ENCODE measurements around the gene CORO1C. TPM values are rescaled to one million over a fixed set of nuclear protein-coding genes. Genes with fewer than 3 reads are reported as not detected.

The CORO1C gene
- total RNA-seq, 6 experiments from 2014 or later: 36.6 to 100 (median 57.5) TPM

- Histone ChIP-seq H3K27ac (no peak overlapping the region), H3K9me3 (no peaks in the 10 kb centered on the region), H3K36me3 (no peaks in the 10 kb centered on the region), H3K4me3 (no peak overlapping the region), H3K27me3 (no peaks in the 10 kb centered on the region), H3K4me1 (no peaks in the 10 kb centered on the region)
- intact Hi-C loops (cut with DNase I): no loop called here
- TF ChIP-seq CTCF (IDR thresholded peaks at IDR 0.05): no peak
- TF ChIP-seq POLR2A (IDR thresholded peaks at IDR 0.05): no peak
- ATAC-seq (no peak), DNase-seq (no peak)
- 88% methylated on average over 7 of the region's 9 CpGs for WGBS (ENCODE audit: insufficient coverage, low coverage, low lambda C conversion rate, missing lambda C conversion rate)
Measured at GRCh38 chr12:108602209-108602705, 129.1 kb downstream of the CORO1C start.

- WGBS (ENCODE audit: insufficient coverage, low coverage, low lambda C conversion rate, missing lambda C conversion rate): 55% methylated on average over 3 of the region's 4 CpGs
- no peak for TF ChIP-seq CTCF (IDR thresholded peaks at IDR 0.05)
- TF ChIP-seq POLR2A (IDR thresholded peaks at IDR 0.05): no peak
- Histone ChIP-seq H3K4me3 (no peak overlapping the region), H3K27me3 (no peaks in the 10 kb centered on the region), H3K36me3 (no peaks in the 10 kb centered on the region), H3K4me1 (no peaks in the 10 kb centered on the region), H3K27ac (no peak overlapping the region), H3K9me3 (no peaks in the 10 kb centered on the region)
- DNase-seq (no peak), ATAC-seq (no peak)
- intact Hi-C loops (cut with DNase I): no loop called here
Measured at GRCh38 chr12:108600702-108601007, 130.7 kb downstream of the CORO1C start.

- no peak for TF ChIP-seq CTCF (IDR thresholded peaks at IDR 0.05)
- TF ChIP-seq POLR2A (IDR thresholded peaks at IDR 0.05): no peak
- 73% methylated on average over 9 of the region's 10 CpGs for WGBS (ENCODE audit: insufficient coverage, low coverage, low lambda C conversion rate, missing lambda C conversion rate)
- Histone ChIP-seq H3K27ac (no peak overlapping the region), H3K4me1 (no peaks in the 10 kb centered on the region), H3K36me3 (no peaks in the 10 kb centered on the region), H3K9me3 (no peaks in the 10 kb centered on the region), H3K4me3 (no peak overlapping the region), H3K27me3 (no peaks in the 10 kb centered on the region)
- ATAC-seq: no peak
- no peak for DNase-seq
- intact Hi-C loops (cut with DNase I): no loop called here
Measured at GRCh38 chr12:108599948-108600701, 131.2 kb downstream of the CORO1C start.

GRCh38 chr12:108599541-108599940 is 131.8 kb downstream of the CORO1C start:
- no peak for ATAC-seq
- WGBS (ENCODE audit: insufficient coverage, low coverage, low lambda C conversion rate, missing lambda C conversion rate): 67% methylated on average over 5 of the region's 6 CpGs
- no peak overlapping the region for H3K4me3 ChIP-seq
- TF ChIP-seq CTCF (IDR thresholded peaks at IDR 0.05): no peak
- TF ChIP-seq POLR2A (IDR thresholded peaks at IDR 0.05): no peak
- H3K27me3 ChIP-seq: no peaks in the 10 kb centered on the region
- no peaks in the 10 kb centered on the region for H3K4me1 ChIP-seq
- H3K36me3 ChIP-seq: no peaks in the 10 kb centered on the region
- no peaks in the 10 kb centered on the region for H3K9me3 ChIP-seq
- no peak for DNase-seq
- intact Hi-C loops (cut with DNase I): no loop called here
- no peak overlapping the region for H3K27ac ChIP-seq

Data from right lobe of liver (tissue), 6 donors.